NT2/D1 (cell line): ENCODE data around the gene CCSAP.

Experiments
- DNase-seq: peaks from one replicate; pipeline ENCODE4 v3.0.0-alpha.2; 2011; ENCODE audit warnings: low read depth, low spot score
- H3K27me3 ChIP-seq: 2 replicates; pipeline ENCODE4 v1.6.0; 2011; ENCODE audit warnings: mild to moderate bottlenecking; ENCODE audit not compliant: insufficient read length, insufficient read depth
- H3K36me3 ChIP-seq: 2 replicates; pipeline ENCODE4 v1.6.1; 2011; ENCODE audit warnings: mild to moderate bottlenecking, low read length, mixed read lengths; ENCODE audit not compliant: insufficient read depth, insufficient read length
- H3K4me1 ChIP-seq: 2 replicates; pipeline ENCODE4 v1.5.1; 2011; ENCODE audit not compliant: insufficient read depth, insufficient read length
- H3K4me3 ChIP-seq: 2 replicates; pipeline ENCODE4 v1.5.1; 2011; ENCODE audit warnings: low read depth; ENCODE audit not compliant: insufficient read length
- H3K9ac ChIP-seq: 2 replicates; pipeline ENCODE4 v1.6.0; 2011; ENCODE audit warnings: low read depth; ENCODE audit not compliant: insufficient read length
- H3K9me3 ChIP-seq: 2 replicates; pipeline ENCODE4 v1.5.1; 2011; ENCODE audit warnings: mild to moderate bottlenecking, low read length; ENCODE audit not compliant: insufficient read depth
- SUZ12 ChIP-seq: IDR thresholded peaks from 2 replicates; pipeline ENCODE4 v1.6.1; 2011; ENCODE audit not compliant: insufficient read length, insufficient read depth; ENCODE audit errors: extremely low read depth
- YY1 ChIP-seq: IDR thresholded peaks from 2 replicates; pipeline ENCODE4 v1.6.1; 2011; ENCODE audit not compliant: insufficient read length, insufficient read depth
- ZNF274 ChIP-seq: IDR thresholded peaks from 2 replicates; pipeline ENCODE4 v1.6.1; 2011; ENCODE audit warnings: mild to moderate bottlenecking, low read depth, low read length

CCSAP gene

GRCh38 chr1:229376521-229376920 is 33.7 kb upstream of the CCSAP start:
- DNase-seq = no peak
- no peak overlapping the region for H3K9ac ChIP-seq
- no peak overlapping the region for H3K4me3 ChIP-seq
- H3K36me3 ChIP-seq = no peaks in the 10 kb centered on the region
- no peaks in the 10 kb centered on the region for H3K27me3 ChIP-seq
- TF ChIP-seq SUZ12 = no peak
- TF ChIP-seq ZNF274 = no peak
- TF ChIP-seq YY1 = no peak
- peaks cover 7% of the 10 kb centered on the region for H3K4me1 ChIP-seq
- no peaks in the 10 kb centered on the region for H3K9me3 ChIP-seq

DNA sequence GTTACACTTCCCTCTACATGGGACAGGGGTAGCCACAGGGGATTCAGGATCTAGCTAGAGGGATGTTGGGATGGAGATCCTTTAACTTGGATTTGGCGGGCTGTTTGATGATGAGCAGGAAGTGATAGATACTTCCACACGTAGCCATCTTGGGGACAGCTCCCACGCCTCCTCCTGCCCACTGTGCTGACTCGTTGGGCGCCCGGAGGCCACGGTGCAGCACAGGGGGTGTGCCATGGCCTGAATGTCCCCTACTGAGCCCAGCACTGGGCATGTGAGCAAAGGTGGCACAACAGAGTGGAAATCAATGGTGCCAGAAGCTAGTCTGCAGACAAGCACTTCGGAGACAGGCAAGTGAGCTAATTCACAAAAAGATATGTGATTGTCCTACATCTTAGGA is 31.6 kb upstream of the CCSAP start:
- TF ChIP-seq ZNF274 = no peak
- no peak for TF ChIP-seq YY1
- no peak for TF ChIP-seq SUZ12
- Histone ChIP-seq H3K36me3 (no peaks in the 10 kb centered on the region), H3K9me3 (no peaks in the 10 kb centered on the region), H3K4me3 (no peak overlapping the region), H3K4me1 (no peaks in the 10 kb centered on the region), H3K9ac (no peak overlapping the region), H3K27me3 (no peaks in the 10 kb centered on the region)
- DNase-seq = no peak

GRCh38 chr1:229373395-229373794 is 30.5 kb upstream of the CCSAP start:
- H3K9ac ChIP-seq = no peak overlapping the region
- TF ChIP-seq SUZ12 (no peak), YY1 (no peak), ZNF274 (no peak)
- H3K4me3 ChIP-seq = no peak overlapping the region
- no peaks in the 10 kb centered on the region for H3K36me3 ChIP-seq
- no peaks in the 10 kb centered on the region for H3K4me1 ChIP-seq
- no peaks in the 10 kb centered on the region for H3K27me3 ChIP-seq
- no peaks in the 10 kb centered on the region for H3K9me3 ChIP-seq
- DNase-seq = no peak

DNA sequence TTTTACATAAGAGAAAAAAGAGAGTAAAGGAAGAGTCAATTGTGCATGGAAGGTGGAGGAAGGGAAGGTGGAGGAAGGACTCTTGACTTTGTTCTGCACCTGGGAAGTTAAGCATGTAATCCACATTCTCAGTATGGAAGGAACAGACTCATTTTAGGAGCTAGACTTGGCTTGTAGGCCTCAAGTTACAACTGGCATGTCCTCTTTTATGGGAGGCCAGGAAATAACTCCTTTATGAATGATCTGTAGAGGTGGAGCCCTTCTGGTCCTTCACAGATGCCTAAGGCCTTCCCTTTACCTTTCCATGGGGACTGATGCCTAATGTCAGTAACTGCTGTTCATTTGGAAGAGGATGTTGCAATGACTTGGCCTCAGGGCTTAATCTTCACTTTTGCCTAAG is 29.4 kb upstream of the CCSAP start:
- DNase-seq = no peak
- H3K36me3 ChIP-seq = no peaks in the 10 kb centered on the region
- no peaks in the 10 kb centered on the region for H3K4me1 ChIP-seq
- no peaks in the 10 kb centered on the region for H3K9me3 ChIP-seq
- H3K27me3 ChIP-seq = no peaks in the 10 kb centered on the region
- H3K4me3 ChIP-seq = no peak overlapping the region
- H3K9ac ChIP-seq = no peak overlapping the region
- TF ChIP-seq ZNF274 (no peak), YY1 (no peak), SUZ12 (no peak)

- DNase-seq = no peak
- Histone ChIP-seq H3K4me1 (no peaks in the 10 kb centered on the region), H3K36me3 (no peaks in the 10 kb centered on the region), H3K9ac (no peak overlapping the region), H3K27me3 (no peaks in the 10 kb centered on the region), H3K4me3 (no peak overlapping the region), H3K9me3 (no peaks in the 10 kb centered on the region)
- TF ChIP-seq ZNF274 (no peak), YY1 (no peak), SUZ12 (no peak)
These were observed 28.8 kb upstream of the CCSAP start for GRCh38 chr1:229371624-229372023.

DNA sequence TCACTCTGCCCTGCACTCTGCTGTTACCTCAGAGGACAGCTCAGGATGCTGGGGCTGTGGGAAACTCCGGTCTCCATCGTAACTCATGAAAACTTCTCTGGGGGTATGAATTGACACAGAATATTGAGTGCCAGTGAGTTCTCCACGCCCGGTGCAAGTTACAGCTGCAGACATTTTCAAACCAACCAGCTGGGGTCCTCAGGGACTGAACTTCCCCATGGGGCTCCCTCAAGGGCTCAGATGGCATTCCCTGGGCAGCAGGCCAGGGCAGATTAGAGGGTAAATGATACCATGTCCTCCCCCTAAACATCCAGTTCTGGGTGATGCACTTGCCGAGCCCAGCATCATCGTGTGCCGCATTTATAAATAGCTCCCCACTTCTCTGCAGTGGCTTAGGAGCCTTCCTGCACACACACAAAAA is 27.8 kb upstream of the CCSAP start:
- Histone ChIP-seq H3K4me1 (no peaks in the 10 kb centered on the region), H3K9me3 (no peaks in the 10 kb centered on the region), H3K27me3 (no peaks in the 10 kb centered on the region), H3K9ac (no peak overlapping the region), H3K36me3 (no peaks in the 10 kb centered on the region), H3K4me3 (no peak overlapping the region)
- no peak for DNase-seq
- TF ChIP-seq SUZ12 (no peak), ZNF274 (no peak), YY1 (no peak)

DNA sequence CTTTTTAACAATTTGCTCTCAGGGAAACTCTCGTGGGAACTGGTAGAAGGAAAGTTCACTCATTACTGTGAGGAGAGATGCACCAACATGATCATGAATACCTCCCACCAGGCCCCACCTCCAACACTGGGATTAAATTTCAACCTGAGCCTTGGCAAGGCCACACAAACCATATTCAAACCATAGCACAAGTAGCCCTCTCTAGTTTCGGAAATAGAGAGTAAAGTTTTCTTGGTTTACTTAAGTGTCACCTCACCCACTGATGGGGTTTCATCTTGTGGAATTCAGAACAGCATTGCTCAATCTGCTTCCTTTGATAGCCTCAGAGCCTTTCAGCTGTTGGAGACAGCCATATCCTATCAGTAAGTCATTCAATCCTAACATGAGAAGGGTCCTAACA is 25.5 kb upstream of the CCSAP start:
- DNase-seq = no peak
- Histone ChIP-seq H3K9me3 (no peaks in the 10 kb centered on the region), H3K27me3 (no peaks in the 10 kb centered on the region), H3K4me1 (no peaks in the 10 kb centered on the region), H3K4me3 (no peak overlapping the region), H3K9ac (no peak overlapping the region), H3K36me3 (no peaks in the 10 kb centered on the region)
- TF ChIP-seq SUZ12 = no peak
- TF ChIP-seq YY1 = no peak
- TF ChIP-seq ZNF274 = no peak

DNA sequence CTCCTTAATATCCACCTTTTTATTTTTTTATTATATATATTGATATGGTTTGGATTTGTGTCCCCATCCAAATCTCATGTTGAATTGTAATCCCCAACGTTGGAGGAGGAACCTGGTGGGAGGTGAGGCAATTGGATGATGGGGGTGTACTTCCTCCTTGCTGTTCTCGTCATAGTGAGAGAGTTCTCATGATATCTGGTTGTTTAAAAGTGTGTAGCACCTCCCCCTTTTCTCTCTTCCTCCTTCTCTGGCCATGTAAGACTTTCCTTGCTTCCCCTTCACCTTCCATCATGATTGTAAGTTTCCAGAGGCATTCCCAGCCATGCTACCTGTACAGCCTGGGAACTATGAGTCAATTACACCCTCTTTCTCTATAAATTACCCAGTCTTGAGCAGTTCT is 22.7 kb upstream of the CCSAP start:
- Histone ChIP-seq H3K27me3 (no peaks in the 10 kb centered on the region), H3K4me3 (no peak overlapping the region), H3K9ac (no peak overlapping the region), H3K4me1 (peaks cover 1% of the 10 kb centered on the region), H3K36me3 (no peaks in the 10 kb centered on the region), H3K9me3 (no peaks in the 10 kb centered on the region)
- TF ChIP-seq ZNF274 = no peak
- no peak for TF ChIP-seq SUZ12
- TF ChIP-seq YY1 = no peak
- DNase-seq = no peak
